ENCODE results near the gene TNS3. TPM values are rescaled to one million over a fixed set of nuclear protein-coding genes. Genes with fewer than 3 reads are reported as not detected.

Gene TNS3
- total RNA-seq, 2 experiments from 2014 or later: 0.11 TPM

- Mint-ChIP-seq H3K27me3 (peaks cover 3% of the 10 kb centered on the region), H3K4me3 (no peak overlapping the region), H3K4me1 (no peaks in the 10 kb centered on the region), H3K27ac (no peak overlapping the region), H3K9me3 (ENCODE audit: low read depth) (no peaks in the 10 kb centered on the region), H3K36me3 (ENCODE audit: low read depth) (no peaks in the 10 kb centered on the region)
- DNase-seq: no peak
- intact Hi-C loops (cut with DNase I, micrococcal nuclease): no loop called here
- CTCF ChIA-PET: no interaction called here
- POLR2A ChIA-PET: no interaction called here
- no peak for ATAC-seq
These were observed 211.4 kb downstream of the TNS3 start for GRCh38 chr7:47370461-47371042.

DNA sequence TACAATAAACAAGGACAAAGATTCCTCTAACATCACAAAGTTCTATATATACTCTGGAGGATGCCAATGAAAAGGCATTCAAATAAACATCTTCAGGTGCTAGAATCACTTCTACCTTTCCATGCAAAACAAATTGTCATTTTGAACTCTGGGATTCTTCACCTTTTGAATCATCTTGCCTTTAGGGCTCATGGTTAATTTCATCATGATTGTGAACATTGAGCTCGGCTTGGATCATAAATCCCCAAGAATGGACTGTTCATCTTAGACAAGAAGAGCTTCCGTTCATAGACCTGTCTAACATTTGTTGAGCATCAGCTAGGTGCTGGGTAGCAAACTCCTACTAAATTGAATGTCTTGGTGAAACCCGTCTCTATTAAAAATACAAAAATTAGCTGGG, 212.2 kb downstream of the TNS3 start:
- POLR2A ChIA-PET: no interaction called here

DNA sequence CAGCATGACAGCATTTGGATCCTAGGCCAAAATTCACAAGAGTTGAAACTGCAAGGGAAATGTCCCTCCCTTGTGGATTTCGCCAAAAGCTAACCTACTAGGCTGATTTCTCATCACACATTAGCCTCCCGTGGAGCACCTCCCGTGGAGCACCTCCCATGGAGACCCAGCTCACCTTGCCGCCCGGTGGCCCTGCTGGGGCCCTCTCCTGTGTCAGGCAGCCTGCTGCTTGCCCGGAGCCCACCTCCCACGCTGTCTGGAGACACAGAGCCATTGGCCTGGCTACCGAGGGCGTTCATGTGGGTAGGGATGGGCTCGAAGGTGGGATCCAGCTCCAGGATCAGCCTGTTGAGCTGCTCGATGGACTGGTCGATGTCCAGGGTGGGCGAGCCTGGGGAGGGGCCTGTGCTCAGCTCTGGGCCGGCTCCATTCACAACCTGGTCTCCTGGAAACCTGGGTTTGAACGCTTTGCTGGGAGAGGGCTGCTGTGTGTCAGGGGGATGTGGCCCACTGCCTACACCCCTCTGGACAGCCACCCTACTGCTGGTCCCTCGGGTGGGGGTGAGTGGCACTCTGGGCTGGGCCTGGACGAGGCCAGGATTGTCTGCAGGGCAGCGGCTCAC, 213.6 kb downstream of the TNS3 start:
- intact Hi-C loops (cut with DNase I, micrococcal nuclease): no loop called here
- Mint-ChIP-seq H3K27ac (no peak overlapping the region), H3K27me3 (no peaks in the 10 kb centered on the region), H3K36me3 (ENCODE audit: low read depth) (no peaks in the 10 kb centered on the region), H3K4me1 (no peaks in the 10 kb centered on the region), H3K9me3 (ENCODE audit: low read depth) (no peaks in the 10 kb centered on the region), H3K4me3 (no peak overlapping the region)
- ChIA-PET CTCF (interaction anchor here (0.7 kb wide), 1 partner anchor 34 kb away, joined by 3 read pairs; no protein-coding TSS in a partner anchor), POLR2A (no interaction called here)
- no peak for ATAC-seq
- no peak for DNase-seq

More for the DNA sequence above, 212.2 kb downstream of the TNS3 start:
- CTCF ChIA-PET: no interaction called here
- intact Hi-C loops (cut with DNase I, micrococcal nuclease): no loop called here
- DNase-seq (no peak), ATAC-seq (no peak)
- no peaks in the 10 kb centered on the region for H3K36me3 Mint-ChIP-seq (ENCODE audit: low read depth)
- H3K27me3 Mint-ChIP-seq: peaks cover 3% of the 10 kb centered on the region
- no peaks in the 10 kb centered on the region for H3K9me3 Mint-ChIP-seq (ENCODE audit: low read depth)
- H3K27ac Mint-ChIP-seq: no peak overlapping the region
- H3K4me3 Mint-ChIP-seq: no peak overlapping the region
- no peaks in the 10 kb centered on the region for H3K4me1 Mint-ChIP-seq

GRCh38 chr7:47367369-47367768, 214.5 kb downstream of the TNS3 start:
- Mint-ChIP-seq H3K27ac (no peak overlapping the region), H3K27me3 (no peaks in the 10 kb centered on the region), H3K9me3 (ENCODE audit: low read depth) (no peaks in the 10 kb centered on the region), H3K36me3 (ENCODE audit: low read depth) (no peaks in the 10 kb centered on the region), H3K4me3 (no peak overlapping the region), H3K4me1 (no peaks in the 10 kb centered on the region)
- ChIA-PET POLR2A (no interaction called here), CTCF (no interaction called here)
- DNase-seq: no peak
- intact Hi-C loops (cut with DNase I, micrococcal nuclease): no loop called here
- ATAC-seq: no peak

DNA sequence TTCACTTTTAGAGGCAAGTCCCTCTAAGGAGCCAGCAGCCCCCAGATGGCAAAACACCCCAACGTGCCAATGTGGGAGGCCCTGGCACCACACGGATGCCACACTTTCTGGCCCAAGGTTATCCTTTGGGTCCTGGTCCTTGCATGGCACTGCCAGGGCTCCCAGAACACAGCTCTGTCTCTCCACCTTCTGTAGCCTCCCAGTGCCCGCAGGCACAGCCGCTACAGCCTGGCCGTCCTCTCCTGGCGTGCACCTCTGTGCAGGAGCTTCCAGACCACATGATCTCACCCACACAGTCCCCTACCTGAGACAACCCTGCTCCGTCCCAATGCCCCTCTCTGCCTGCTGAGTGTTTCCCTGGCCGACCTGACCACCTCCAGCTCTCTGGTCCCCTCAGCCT, 215.0 kb downstream of the TNS3 start:
- Mint-ChIP-seq H3K36me3 (ENCODE audit: low read depth) (no peaks in the 10 kb centered on the region), H3K27me3 (no peaks in the 10 kb centered on the region), H3K4me3 (no peak overlapping the region), H3K4me1 (no peaks in the 10 kb centered on the region), H3K27ac (no peak overlapping the region), H3K9me3 (ENCODE audit: low read depth) (no peaks in the 10 kb centered on the region)
- ChIA-PET POLR2A (no interaction called here), CTCF (no interaction called here)
- intact Hi-C loops (cut with DNase I, micrococcal nuclease): no loop called here
- DNase-seq (no peak), ATAC-seq (no peak)

DNA sequence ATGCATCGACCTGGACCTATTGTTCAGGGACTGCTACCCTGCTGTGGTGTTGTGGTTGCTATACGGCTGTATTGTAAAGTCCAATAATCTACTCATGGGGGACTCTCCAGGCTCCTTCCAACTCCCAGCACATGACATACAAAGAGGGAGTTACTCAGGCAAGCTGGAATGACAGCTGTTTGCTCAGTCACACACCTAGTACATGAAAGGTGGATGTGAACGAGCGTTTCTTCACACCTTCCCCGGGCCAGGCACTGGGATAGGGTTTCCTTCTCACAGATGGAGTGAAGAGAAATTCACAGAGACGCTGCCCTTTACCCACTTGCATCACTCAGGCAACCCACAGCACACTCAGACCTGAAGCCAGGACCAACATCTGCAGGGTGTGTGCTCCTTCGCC, 215.7 kb downstream of the TNS3 start:
- Mint-ChIP-seq H3K9me3 (ENCODE audit: low read depth) (no peaks in the 10 kb centered on the region), H3K36me3 (ENCODE audit: low read depth) (no peaks in the 10 kb centered on the region), H3K4me1 (no peaks in the 10 kb centered on the region), H3K27me3 (no peaks in the 10 kb centered on the region), H3K4me3 (no peak overlapping the region), H3K27ac (no peak overlapping the region)
- intact Hi-C loops (cut with DNase I, micrococcal nuclease): no loop called here
- no peak for DNase-seq
- ATAC-seq: no peak
- CTCF ChIA-PET: no interaction called here
- POLR2A ChIA-PET: no interaction called here

- intact Hi-C loops (cut with DNase I, micrococcal nuclease): loop anchor here (1.0 to 2.0 kb wide), 2 partner anchors 72 kb away; no protein-coding TSS in a partner anchor
- Mint-ChIP-seq H3K9me3 (ENCODE audit: low read depth) (no peaks in the 10 kb centered on the region), H3K27ac (no peak overlapping the region), H3K4me3 (no peak overlapping the region), H3K36me3 (ENCODE audit: low read depth) (no peaks in the 10 kb centered on the region), H3K27me3 (no peaks in the 10 kb centered on the region), H3K4me1 (no peaks in the 10 kb centered on the region)
- DNase-seq (no peak), ATAC-seq (no peak)
- ChIA-PET CTCF (no interaction called here), POLR2A (no interaction called here)
These were observed 218.9 kb downstream of the TNS3 start for GRCh38 chr7:47362984-47363383.

- DNase-seq (peak; percentile 75), ATAC-seq (peak; percentile 90)
- Mint-ChIP-seq H3K4me1 (no peaks in the 10 kb centered on the region), H3K36me3 (ENCODE audit: low read depth) (no peaks in the 10 kb centered on the region), H3K9me3 (ENCODE audit: low read depth) (no peaks in the 10 kb centered on the region), H3K27ac (peak overlapping the region; percentile 43), H3K4me3 (no peak overlapping the region), H3K27me3 (no peaks in the 10 kb centered on the region)
- intact Hi-C loops (cut with DNase I, micrococcal nuclease): loop anchor here (1.0 to 2.0 kb wide), 3 partner anchors 70 to 119 kb away; no protein-coding TSS in a partner anchor
- ChIA-PET POLR2A (no interaction called here), CTCF (no interaction called here)
These were observed 220.1 kb downstream of the TNS3 start for GRCh38 chr7:47361746-47362215.

- H3K4me3 Mint-ChIP-seq: no peak overlapping the region
- H3K36me3 Mint-ChIP-seq (ENCODE audit: low read depth): no peaks in the 10 kb centered on the region
- CTCF ChIA-PET: no interaction called here
- intact Hi-C loops (cut with DNase I, micrococcal nuclease): loop anchor here in 1 of 2 experiments (2.0 kb wide), 1 partner anchor 120 kb away; no protein-coding TSS in a partner anchor
- POLR2A ChIA-PET: no interaction called here
- peak overlapping the region; percentile 27 for H3K27ac Mint-ChIP-seq
- no peak for ATAC-seq
- no peaks in the 10 kb centered on the region for H3K4me1 Mint-ChIP-seq
- H3K27me3 Mint-ChIP-seq: no peaks in the 10 kb centered on the region
- DNase-seq: no peak
- no peaks in the 10 kb centered on the region for H3K9me3 Mint-ChIP-seq (ENCODE audit: low read depth)
These were observed 220.7 kb downstream of the TNS3 start for GRCh38 chr7:47361236-47361635.

GRCh38 chr7:47360301-47360900, 221.5 kb downstream of the TNS3 start:
- H3K9me3 Mint-ChIP-seq (ENCODE audit: low read depth): no peaks in the 10 kb centered on the region
- CTCF ChIA-PET: no interaction called here

DNA sequence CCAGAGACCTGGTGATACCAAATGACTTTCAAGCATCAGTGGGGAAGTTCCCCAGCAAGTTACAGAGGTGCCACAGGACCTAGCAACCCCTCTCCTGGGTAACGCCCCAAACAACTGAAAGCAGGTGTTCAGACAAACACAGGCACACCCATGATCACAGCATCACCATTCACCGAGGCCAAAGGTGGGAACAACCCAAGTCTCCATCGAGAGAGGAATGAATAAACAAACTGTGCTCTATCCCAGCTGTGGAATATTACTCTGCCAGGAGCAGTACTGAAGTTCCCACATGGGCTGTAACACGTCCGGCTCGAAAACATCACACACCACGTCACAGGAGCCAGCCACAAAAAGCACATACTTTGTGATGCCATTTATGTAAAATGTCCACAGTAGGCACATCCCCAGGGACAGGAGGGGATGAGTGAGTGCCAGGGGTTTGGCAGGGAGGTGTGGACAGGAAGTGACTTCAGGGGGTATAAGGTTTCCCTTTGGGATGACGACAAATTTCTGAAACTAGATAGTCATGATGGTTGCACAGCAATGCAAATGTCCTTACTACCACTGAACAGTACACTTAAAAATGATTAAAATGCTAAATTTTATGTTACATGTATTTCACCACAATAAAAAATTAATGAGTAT, 222.8 kb downstream of the TNS3 start:
- ATAC-seq: no peak
- DNase-seq: no peak
- ChIA-PET CTCF (no interaction called here), POLR2A (no interaction called here)
- H3K4me3 Mint-ChIP-seq: no peak overlapping the region
- no peak overlapping the region for H3K27ac Mint-ChIP-seq
- no peaks in the 10 kb centered on the region for H3K4me1 Mint-ChIP-seq
- intact Hi-C loops (cut with DNase I, micrococcal nuclease): no loop called here
- H3K27me3 Mint-ChIP-seq: no peaks in the 10 kb centered on the region
- H3K36me3 Mint-ChIP-seq (ENCODE audit: low read depth): no peaks in the 10 kb centered on the region
- no peaks in the 10 kb centered on the region for H3K9me3 Mint-ChIP-seq (ENCODE audit: low read depth)

More at GRCh38 chr7:47360301-47360900, 221.5 kb downstream of the TNS3 start:
- Mint-ChIP-seq H3K4me3 (no peak overlapping the region), H3K4me1 (no peaks in the 10 kb centered on the region), H3K27ac (no peak overlapping the region), H3K27me3 (no peaks in the 10 kb centered on the region), H3K36me3 (ENCODE audit: low read depth) (no peaks in the 10 kb centered on the region)
- intact Hi-C loops (cut with DNase I, micrococcal nuclease): loop anchor here in 1 of 2 experiments (2.0 kb wide), 1 partner anchor 120 kb away; no protein-coding TSS in a partner anchor
- no peak for ATAC-seq
- POLR2A ChIA-PET: no interaction called here
- no peak for DNase-seq

DNA sequence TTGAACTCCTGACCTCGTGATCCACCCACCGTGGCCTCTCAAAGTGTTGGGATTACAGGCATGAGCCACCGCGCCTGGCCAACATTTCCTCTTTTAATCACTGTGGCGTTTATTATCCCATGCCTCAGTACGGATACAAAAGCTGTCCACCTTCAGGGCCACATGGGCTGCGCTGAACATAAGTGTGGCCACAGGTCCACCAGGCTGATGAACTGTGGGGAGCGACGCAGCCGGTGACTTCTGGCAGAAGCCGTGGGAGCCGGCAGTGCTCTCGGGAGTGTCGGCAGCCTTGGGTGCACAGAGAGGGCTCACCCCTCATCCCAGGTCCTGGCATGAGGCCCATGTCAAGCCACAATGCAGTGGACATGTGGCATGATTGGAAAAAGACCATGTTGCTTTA, 223.6 kb downstream of the TNS3 start:
- Mint-ChIP-seq H3K4me1 (no peaks in the 10 kb centered on the region), H3K9me3 (ENCODE audit: low read depth) (no peaks in the 10 kb centered on the region), H3K27ac (no peak overlapping the region), H3K36me3 (ENCODE audit: low read depth) (no peaks in the 10 kb centered on the region), H3K27me3 (peaks cover 2% of the 10 kb centered on the region), H3K4me3 (no peak overlapping the region)
- intact Hi-C loops (cut with DNase I, micrococcal nuclease): no loop called here
- ATAC-seq (no peak), DNase-seq (no peak)
- ChIA-PET CTCF (no interaction called here), POLR2A (no interaction called here)
